HL-60 (cell line): Measurements from ENCODE around the gene PIK3R2.
"Not testable (repeated sequence)": the region's sequence is repeated elsewhere in the genome, so short reads cannot be mapped to it uniquely, and the experiment has no call there.

Source experiments
- CTCF ChIP-seq: IDR thresholded peaks from one replicate; pipeline ENCODE4 v1.5.1; 2011; ENCODE audit warnings: low read length, control low read depth, inconsistent platforms; ENCODE audit not compliant: insufficient read depth
- GABPA ChIP-seq: IDR thresholded peaks from 2 replicates; pipeline ENCODE4 v1.6.1; 2012; ENCODE audit warnings: low read depth
- POLR2AphosphoS5 ChIP-seq: IDR thresholded peaks from 2 replicates; pipeline ENCODE4 v1.6.1; 2012; ENCODE audit warnings: low read depth

GRCh38 chr19:18105259-18105658, 47.7 kb upstream of the PIK3R2 start:
- not testable (repeated sequence) for TF ChIP-seq CTCF, POLR2AphosphoS5, GABPA
